T-helper 1 cell (primary cell): ENCODE measurements around the gene OSGEP.

Experiments used
- DNase-seq, 5 donors: peaks; one replicate each; pipeline ENCODE4 v3.0.0-alpha.2; 2012 to 2020
- total RNA-seq, 4 donors: gene quantifications; one replicate each; lab custom pipeline; 2026; lab: John Stamatoyannopoulos, UW

The OSGEP gene
- 47.8 to 98.6 (median 77.1) reads per million in 4 donors for total RNA-seq

- DNase-seq = peak; percentile 94 to 99 (median 97)
Observed at GRCh38 chr14:20454516-20455354, at the start of gene OSGEP, which contains the start of gene APEX1. TSS of gene OSGEP (minus strand) at chr14:20454812. CDS start at chr14:20454683, 129 bp downstream. TSS of gene APEX1 (plus strand) at chr14:20455226. CDS start at chr14:20455646, 420 bp downstream.

GRCh38 chr14:20503898-20504297 lies 49.3 kb upstream of the OSGEP start:
- DNase-seq = no peak

GRCh38 chr14:20501346-20501745 lies 46.7 kb upstream of the OSGEP start:
- DNase-seq = no peak

- no peak for DNase-seq
Observed at GRCh38 chr14:20499881-20500280, 45.3 kb upstream of the OSGEP start.

- no peak for DNase-seq
Observed at GRCh38 chr14:20499108-20499507, 44.5 kb upstream of the OSGEP start.

- no peak for DNase-seq
Observed at GRCh38 chr14:20498622-20499021, 44.0 kb upstream of the OSGEP start.

GRCh38 chr14:20494935-20495766 lies 40.5 kb upstream of the OSGEP start:
- DNase-seq = no peak

- no peak for DNase-seq
Observed at GRCh38 chr14:20493634-20494033, 39.0 kb upstream of the OSGEP start.

GRCh38 chr14:20492486-20492885 lies 37.9 kb upstream of the OSGEP start:
- DNase-seq = no peak

- DNase-seq = no peak
Observed at GRCh38 chr14:20490563-20490962, 36.0 kb upstream of the OSGEP start.

GRCh38 chr14:20489093-20489994 lies 34.7 kb upstream of the OSGEP start:
- peak in 1 of 5 donors; percentile 56 for DNase-seq

GRCh38 chr14:20487396-20487725 lies 32.7 kb upstream of the OSGEP start:
- DNase-seq = no peak

GRCh38 chr14:20486684-20487395 lies 32.2 kb upstream of the OSGEP start:
- no peak for DNase-seq

GRCh38 chr14:20485900-20486299 lies 31.3 kb upstream of the OSGEP start:
- DNase-seq = no peak

- no peak for DNase-seq
Observed at GRCh38 chr14:20482382-20482781, 27.8 kb upstream of the OSGEP start.

- no peak for DNase-seq
Observed at GRCh38 chr14:20478894-20479293, 24.3 kb upstream of the OSGEP start.

- DNase-seq = peak in 3 of 5 donors; percentile 10 to 63 (median 22)
Observed at GRCh38 chr14:20477211-20477876, 22.7 kb upstream of the OSGEP start.

GRCh38 chr14:20476776-20477175 lies 22.2 kb upstream of the OSGEP start:
- DNase-seq = no peak

GRCh38 chr14:20472536-20473169 lies 18.0 kb upstream of the OSGEP start:
- no peak for DNase-seq

- DNase-seq = no peak
Observed at GRCh38 chr14:20470603-20470901, 15.9 kb upstream of the OSGEP start.
